GM12874 (cell line): ENCODE measurements around the gene FBXL4.

Experiments
- CTCF ChIP-seq: IDR thresholded peaks from 2 replicates; pipeline ENCODE4 v1.5.1; 2011; ENCODE audit warnings: low read depth, mild to moderate bottlenecking, control low read depth, low read length, moderate library complexity; ENCODE audit not compliant: insufficient read depth

FBXL4 gene

GRCh38 chr6:98920904-98921431 is 26.8 kb downstream of the FBXL4 start:
- no peak for TF ChIP-seq CTCF

DNA sequence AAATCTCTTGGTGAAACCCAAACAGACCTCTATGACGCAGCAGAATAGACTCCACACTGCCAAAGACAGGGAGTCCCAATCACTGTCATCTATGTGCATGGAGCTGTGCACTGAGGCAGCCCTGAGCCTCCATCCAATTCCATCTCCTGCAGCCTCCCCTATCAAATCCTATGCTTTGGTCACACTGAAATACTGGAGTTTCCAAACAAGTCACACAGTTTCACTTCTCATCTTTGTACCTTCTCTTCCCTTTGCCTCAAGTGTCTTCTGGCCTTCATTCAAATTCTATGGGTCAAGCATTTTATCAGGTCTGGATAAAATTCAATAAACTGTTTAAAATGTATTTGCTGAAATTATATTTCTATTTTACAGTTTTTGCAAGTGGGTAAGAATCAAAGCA is 38.5 kb downstream of the FBXL4 start:
- TF ChIP-seq CTCF = no peak

DNA sequence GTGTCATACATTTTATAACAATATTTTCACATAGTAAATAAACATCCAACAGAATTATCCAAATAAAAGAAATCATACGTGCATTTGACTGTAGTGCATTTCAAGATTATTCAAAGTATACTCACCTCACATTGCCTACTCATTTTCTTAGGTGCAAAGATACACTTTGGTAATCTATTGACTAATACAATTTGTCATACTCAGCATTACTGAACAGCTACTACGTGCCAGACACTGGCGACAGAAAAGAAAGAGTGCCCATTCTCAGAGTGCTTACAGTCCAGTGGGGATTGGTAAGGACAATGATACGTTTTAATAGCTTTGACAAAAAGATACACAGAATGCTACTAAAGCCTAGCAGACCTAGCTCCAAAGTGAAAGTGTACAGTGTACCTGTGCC is 42.0 kb downstream of the FBXL4 start:
- TF ChIP-seq CTCF = no peak

GRCh38 chr6:98904096-98904495 is 43.6 kb downstream of the FBXL4 start:
- TF ChIP-seq CTCF = no peak

- no peak for TF ChIP-seq CTCF
Measured at GRCh38 chr6:98900706-98901105, 47.0 kb downstream of the FBXL4 start.

DNA sequence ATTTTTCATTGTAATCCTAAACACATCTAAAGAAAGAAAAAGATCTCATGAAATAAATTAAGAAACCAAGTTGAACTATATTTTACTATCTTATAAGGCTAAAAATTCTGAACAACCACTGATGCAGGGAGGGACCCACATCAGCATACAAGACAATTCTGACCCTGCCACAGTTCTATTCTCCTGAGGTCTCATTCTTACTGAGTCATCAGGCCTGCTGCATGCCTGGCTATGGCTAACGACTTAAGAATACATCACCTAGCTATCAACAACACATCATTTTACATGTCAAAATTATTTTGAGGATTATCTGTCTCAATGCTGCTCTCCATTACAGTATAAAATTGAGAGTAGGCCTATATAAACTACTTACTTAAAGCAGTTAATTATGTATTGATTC is 52.9 kb downstream of the FBXL4 start:
- TF ChIP-seq CTCF = no peak

- no peak for TF ChIP-seq CTCF
Measured at GRCh38 chr6:98887650-98888049, 60.1 kb downstream of the FBXL4 start.
